ENCODE measurements around the gene QPRT. TPM values are rescaled to one million over a fixed set of nuclear protein-coding genes. Genes with fewer than 3 reads are reported as not detected.
"Not testable (repeated sequence)": the region's sequence is repeated elsewhere in the genome, so short reads cannot be mapped to it uniquely, and the experiment has no call there.

QPRT gene
- total and polyA plus RNA-seq, 2 experiments from 2014 or later, result 65.4 to 128 TPM

- Histone ChIP-seq H3K36me3 (ENCODE audit: insufficient read depth) (peaks cover 20% of the 10 kb centered on the region), H3K27ac (ENCODE audit: low read depth) (peak overlapping the region; percentile 83), H3K4me1 (ENCODE audit: insufficient read depth) (peaks cover 42% of the 10 kb centered on the region), H4K20me1 (replicated peaks; ENCODE audit: insufficient read depth) (peaks cover 67% of the 10 kb centered on the region), H3K27me3 (ENCODE audit: insufficient read depth) (no peaks in the 10 kb centered on the region), H3K9me2 (ENCODE audit: insufficient read depth) (no peaks in the 10 kb centered on the region), H3K4me2 (peak overlapping the region; percentile 20; the same call in 1 of the 2 replicates), H2AFZ (no peak overlapping the region), H3K79me2 (replicated peaks; ENCODE audit: insufficient read depth) (peaks cover 100% of the 10 kb centered on the region), H3F3A (replicated peaks; ENCODE audit: low read depth) (peaks cover 39% of the 10 kb centered on the region), H3K4me3 (no peak overlapping the region)
- H3K36me3 Mint-ChIP-seq (ENCODE audit: low read depth), result peaks cover 74% of the 10 kb centered on the region
- H3K27ac Mint-ChIP-seq, result peak overlapping the region; percentile 54
- no peaks in the 10 kb centered on the region; the same call in 1 of the 3 replicates for H3K9me3 Mint-ChIP-seq
- TF ChIP-seq NANOG (IDR thresholded peaks at IDR 0.05; ENCODE audit: borderline replicate concordance) (no peak), ZNF331 (CRISPR knock-in tag; IDR thresholded peaks at IDR 0.05; ENCODE audit: low read depth) (no peak), CREB1 (CRISPR knock-in tag; IDR thresholded peaks at IDR 0.05; ENCODE audit: low read depth) (no peak), ETS1 (IDR thresholded peaks at IDR 0.05) (no peak)
- no peak overlapping the region for H3K4me3 Mint-ChIP-seq
- no peak for DNase-seq (ENCODE audit: low spot score)
- peaks cover 25% of the 10 kb centered on the region for H3K27me3 Mint-ChIP-seq (ENCODE audit: insufficient read depth, low read depth, poor library complexity)
- no peak for ATAC-seq
- peaks cover 41% of the 10 kb centered on the region for H3K4me1 Mint-ChIP-seq
Observed at GRCh38 chr16:29720703-29721102, 41.7 kb downstream of the QPRT start.

DNA sequence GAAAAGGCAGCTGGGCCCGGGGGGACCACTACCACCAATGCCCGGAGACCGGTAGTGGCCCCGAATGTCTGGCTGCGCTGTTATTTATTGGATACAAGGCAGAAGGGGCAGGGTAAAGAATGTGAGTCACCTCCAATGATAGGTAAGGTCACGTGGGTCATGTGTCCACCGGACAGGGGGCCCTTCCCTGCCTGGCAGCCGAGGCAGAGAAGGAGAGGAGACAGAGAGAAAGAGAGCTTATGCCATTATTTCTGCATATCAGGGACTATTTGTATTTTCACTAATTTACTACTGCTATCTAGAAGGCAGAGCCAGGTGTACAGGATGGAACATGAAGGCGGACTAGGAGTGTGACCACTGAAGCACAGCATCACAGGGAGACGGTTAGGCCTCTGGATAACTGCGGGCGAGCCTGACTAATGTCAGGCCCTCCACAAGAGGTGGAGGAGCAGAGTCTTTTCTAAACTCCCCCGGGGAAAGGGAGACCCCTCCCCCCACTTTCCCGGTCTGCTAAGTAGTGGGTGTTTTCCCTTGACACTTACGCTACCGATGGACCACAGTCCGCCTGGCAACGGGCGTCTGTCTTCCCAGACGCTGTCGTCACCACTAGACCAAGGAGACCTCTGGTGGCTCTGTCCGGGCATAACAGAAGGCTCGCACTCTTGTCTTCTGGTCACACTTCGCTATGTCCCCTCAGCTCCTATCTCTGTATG is 42.3 kb downstream of the QPRT start:
- Mint-ChIP-seq H3K36me3 (ENCODE audit: low read depth) (peaks cover 74% of the 10 kb centered on the region), H3K4me1 (peaks cover 45% of the 10 kb centered on the region), H3K27ac (peak overlapping the region; percentile 54), H3K27me3 (ENCODE audit: insufficient read depth, low read depth, poor library complexity) (peaks cover 27% of the 10 kb centered on the region)
- peaks cover 16% of the 10 kb centered on the region for H3K36me3 ChIP-seq (ENCODE audit: insufficient read depth)
- H3K27me3 ChIP-seq (ENCODE audit: insufficient read depth); H3K4me2 ChIP-seq; H3K4me3 ChIP-seq; H3K9me2 ChIP-seq (ENCODE audit: insufficient read depth); H2AFZ ChIP-seq; H3K4me3 Mint-ChIP-seq; H3K9me3 Mint-ChIP-seq: not testable (repeated sequence)
- peak overlapping the region; percentile 83 for H3K27ac ChIP-seq (ENCODE audit: low read depth)
- H3K4me1 ChIP-seq (ENCODE audit: insufficient read depth), result peaks cover 38% of the 10 kb centered on the region
- H4K20me1 ChIP-seq (replicated peaks; ENCODE audit: insufficient read depth), result peaks cover 66% of the 10 kb centered on the region
- ATAC-seq, result peak; percentile 78
- peaks cover 100% of the 10 kb centered on the region for H3K79me2 ChIP-seq (replicated peaks; ENCODE audit: insufficient read depth)
- DNase-seq (ENCODE audit: low spot score), result peak; percentile 80
- TF ChIP-seq CREB1 (CRISPR knock-in tag; IDR thresholded peaks at IDR 0.05; ENCODE audit: low read depth) (peak; percentile 74; the same call in 1 of the 2 replicates), CTCF (conservative IDR thresholded peaks at IDR 0.05; ENCODE audit: low read depth in 2 of 2) (peak; percentile 40 to 68)
- H3F3A ChIP-seq (replicated peaks; ENCODE audit: low read depth), result peaks cover 38% of the 10 kb centered on the region

GRCh38 chr16:29726845-29727377 is 47.9 kb downstream of the QPRT start:
- Histone ChIP-seq H3K27ac (ENCODE audit: low read depth) (peak overlapping the region; percentile 66), H3K4me3 (no peak overlapping the region), H3F3A (replicated peaks; ENCODE audit: low read depth) (peaks cover 45% of the 10 kb centered on the region), H3K27me3 (ENCODE audit: insufficient read depth) (no peaks in the 10 kb centered on the region), H3K4me1 (ENCODE audit: insufficient read depth) (no peaks in the 10 kb centered on the region), H4K20me1 (replicated peaks; ENCODE audit: insufficient read depth) (peaks cover 75% of the 10 kb centered on the region), H3K4me2 (no peak overlapping the region), H3K36me3 (ENCODE audit: insufficient read depth) (peaks cover 42% of the 10 kb centered on the region), H3K79me2 (replicated peaks; ENCODE audit: insufficient read depth) (peaks cover 76% of the 10 kb centered on the region), H2AFZ (no peak overlapping the region), H3K9me2 (ENCODE audit: insufficient read depth) (no peaks in the 10 kb centered on the region)
- ATAC-seq (no peak), DNase-seq (ENCODE audit: low spot score) (no peak)
- H3K4me1 Mint-ChIP-seq, result peaks cover 27% of the 10 kb centered on the region
- H3K4me3 Mint-ChIP-seq, result no peak overlapping the region
- H3K36me3 Mint-ChIP-seq (ENCODE audit: low read depth), result peaks cover 85% of the 10 kb centered on the region
- H3K27me3 Mint-ChIP-seq (ENCODE audit: insufficient read depth, low read depth, poor library complexity), result peaks cover 12% of the 10 kb centered on the region
- peak overlapping the region; percentile 81; the same call in 1 of the 2 replicates for H3K27ac Mint-ChIP-seq
- H3K9me3 Mint-ChIP-seq, result no peaks in the 10 kb centered on the region; the same call in 2 of the 3 replicates
- TF ChIP-seq ZNF462 (CRISPR knock-in tag; IDR thresholded peaks at IDR 0.05), result no peak

All from GM23338 (cell line).